Measurements from ENCODE around the gene GFOD1. TPM values are rescaled to one million over a fixed set of nuclear protein-coding genes. Genes with fewer than 3 reads are reported as not detected.

GFOD1 gene
- total RNA-seq, 4 donors from 2014 or later: 16.1 to 30.7 (median 22.9) TPM

GRCh38 chr6:13508711-13509705 is 21.6 kb upstream of the GFOD1 start:
- Histone ChIP-seq H3K4me3 (no peak overlapping the region), H3K27ac (peak overlapping the region; percentile 7 to 64 (median 35)), H3K4me1 (peaks cover 0 to 51% (median 12%) of the 10 kb centered on the region in 3 donors), H3K27me3 (no peaks in the 10 kb centered on the region), H3K36me3 (no peaks in the 10 kb centered on the region), H3K9me3 (no peaks in the 10 kb centered on the region)
- no peak for TF ChIP-seq POLR2A (IDR thresholded peaks at IDR 0.05)
- no peak for TF ChIP-seq CTCF (IDR thresholded peaks at IDR 0.05)
- DNase-seq: no peak
- 25 to 34% methylated on average over 13 of the region's 13 CpGs for WGBS, 2 donors
- intact Hi-C loops (cut with DNase I): no loop called here

DNA sequence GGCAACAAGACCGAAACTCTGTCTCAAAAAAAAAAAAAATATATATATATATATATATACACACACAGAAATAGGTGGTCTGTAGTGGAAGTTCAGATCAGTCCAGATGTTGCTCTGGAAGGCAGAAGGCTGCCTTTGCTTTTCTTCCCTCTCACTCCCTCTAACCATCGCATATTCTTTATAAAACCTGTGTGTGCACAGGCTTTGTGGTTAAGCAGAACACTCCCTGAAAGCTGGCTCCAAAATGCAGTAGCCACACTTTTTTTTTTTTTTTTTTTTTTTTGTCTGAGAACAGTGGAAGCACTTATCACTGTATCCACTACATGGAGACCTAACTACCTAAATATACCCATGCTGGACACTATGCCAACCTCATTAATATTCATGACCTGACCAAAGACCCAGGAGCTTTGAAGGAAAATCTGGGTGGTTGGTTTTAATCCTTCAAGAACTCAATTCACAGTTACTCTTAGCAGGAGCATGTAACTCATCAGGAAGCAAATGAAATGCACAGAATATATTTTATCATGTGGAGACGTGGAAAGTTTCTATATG is 20.0 kb upstream of the GFOD1 start:
- no peaks in the 10 kb centered on the region for H3K9me3 ChIP-seq
- DNase-seq: no peak
- 54 to 70% methylated on average over 3 of the region's 3 CpGs for WGBS, 2 donors
- intact Hi-C loops (cut with DNase I): no loop called here
- no peaks in the 10 kb centered on the region for H3K27me3 ChIP-seq
- no peaks in the 10 kb centered on the region for H3K36me3 ChIP-seq
- TF ChIP-seq CTCF (IDR thresholded peaks at IDR 0.05) (no peak), POLR2A (IDR thresholded peaks at IDR 0.05) (no peak)
- no peak overlapping the region for H3K4me3 ChIP-seq
- H3K4me1 ChIP-seq: peaks cover 0 to 51% (median 12%) of the 10 kb centered on the region in 3 donors
- H3K27ac ChIP-seq: no peak overlapping the region

- Histone ChIP-seq H3K36me3 (no peaks in the 10 kb centered on the region), H3K27me3 (no peaks in the 10 kb centered on the region), H3K4me1 (peaks cover 0 to 44% (median 12%) of the 10 kb centered on the region in 3 donors), H3K9me3 (no peaks in the 10 kb centered on the region), H3K27ac (peak overlapping the region in 1 of 4 donors; percentile 12), H3K4me3 (no peak overlapping the region)
- intact Hi-C loops (cut with DNase I): no loop called here
- 47 to 59% methylated on average over 7 of the region's 7 CpGs for WGBS, 2 donors
- no peak for TF ChIP-seq POLR2A (IDR thresholded peaks at IDR 0.05)
- no peak for TF ChIP-seq CTCF (IDR thresholded peaks at IDR 0.05)
- no peak for DNase-seq
Measured at GRCh38 chr6:13505345-13505734, 17.9 kb upstream of the GFOD1 start.

DNA sequence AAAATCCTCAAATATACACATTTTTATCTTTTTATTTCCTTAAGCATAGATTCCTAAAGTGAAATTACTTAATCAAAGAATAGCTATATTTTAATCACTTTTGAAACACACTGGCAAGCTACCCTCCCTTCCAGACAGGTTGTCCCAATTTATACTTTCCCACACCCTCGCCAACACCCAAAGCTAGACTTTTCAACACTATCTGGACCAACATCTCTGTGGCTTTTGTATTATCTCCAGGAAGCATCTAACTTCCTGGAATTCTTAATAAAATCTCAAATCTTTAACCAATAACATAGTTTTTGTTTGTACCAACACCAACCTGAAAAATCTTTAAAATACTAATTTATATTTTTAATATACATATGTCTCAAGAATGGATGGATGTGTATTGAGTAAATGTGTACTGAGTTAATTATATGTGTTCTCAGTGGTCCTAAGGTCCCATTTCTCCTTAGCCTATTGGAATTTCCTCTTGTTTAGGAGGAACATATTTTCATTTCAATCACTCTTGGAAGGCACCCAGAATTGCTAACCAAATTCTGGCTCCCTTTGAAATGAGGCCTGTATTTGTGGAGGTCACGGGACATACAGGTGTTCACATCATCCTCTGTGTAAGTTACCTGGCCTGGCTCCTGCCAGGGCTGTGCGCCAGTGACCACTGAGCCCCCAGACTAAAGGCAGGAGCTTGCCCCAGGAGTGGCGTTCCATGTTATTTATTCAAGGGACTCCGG is 17.4 kb upstream of the GFOD1 start:
- no peak for DNase-seq
- 34 to 51% methylated on average over 5 of the region's 5 CpGs for WGBS, 2 donors
- Histone ChIP-seq H3K4me1 (peaks cover 0 to 41% (median 12%) of the 10 kb centered on the region in 3 donors), H3K36me3 (no peaks in the 10 kb centered on the region), H3K27me3 (no peaks in the 10 kb centered on the region), H3K9me3 (no peaks in the 10 kb centered on the region), H3K27ac (no peak overlapping the region), H3K4me3 (no peak overlapping the region)
- intact Hi-C loops (cut with DNase I): no loop called here
- no peak for TF ChIP-seq CTCF (IDR thresholded peaks at IDR 0.05)
- no peak for TF ChIP-seq POLR2A (IDR thresholded peaks at IDR 0.05)

All from esophagus squamous epithelium (tissue), 5 donors.